GM12878 (cell line): ENCODE data around the gene CD86. TPM values are rescaled to one million over a fixed set of nuclear protein-coding genes. Genes with fewer than 3 reads are reported as not detected.

Source experiments
- ATAC-seq: fragments of 200-7000 bp; cut with Tn5 transposase; 3 replicates; pipeline ENCODE4 v1.9.1; 2020; ENCODE audit warnings: mild to moderate bottlenecking, moderate library complexity
- BruUV-seq: library from RNA; stranded (reverse); fragments of 400-500 nt; replicated peaks from 2 replicates; lab custom pipeline; 2021; lab: Mats Ljungman, UMichigan
- CTCF ChIA-PET: fragments of 300-600 bp; sonication (Branson Sonifier 250); formaldehyde crosslinking; extraction: SDS; loops from one replicate; lab custom pipeline; 2021; ENCODE audit warnings: inconsistent platforms; lab: Yijun Ruan, JAX
- POLR2A ChIA-PET: fragments of 350-600 bp; formaldehyde crosslinking; extraction: SDS; loops from one replicate; lab custom pipeline; 2021; ENCODE audit warnings: inconsistent platforms; lab: Charles Lee
- RAD21 ChIA-PET: fragments of 300-600 bp; sonication (Branson Sonifier 250); formaldehyde crosslinking; loops from one replicate; lab custom pipeline; 2023; ENCODE audit warnings: antibody characterized with exemption; ENCODE audit not compliant: unreplicated experiment; lab: Charles Lee
- SMC1A ChIA-PET: fragments of 300-600 bp; sonication (Branson Sonifier 250); formaldehyde crosslinking; loops from one replicate; lab custom pipeline; 2023; ENCODE audit not compliant: unreplicated experiment, uncharacterized antibody; lab: Charles Lee
- DNase-seq: peaks from one replicate; pipeline ENCODE4 v3.0.0-alpha.2; 2011; ENCODE audit warnings: low read depth, low spot score
- FAIRE-seq: peaks from 3 replicates; lab custom pipeline; 2011; peaks lifted over from hg19 to GRCh38; lab: Jason Lieb, UNC
- H2AFZ ChIP-seq: 2 replicates; pipeline ENCODE4 v1.6.0; 2011; ENCODE audit warnings: low read depth, low read length, control low read depth; ENCODE audit not compliant: control insufficient read depth
- H3K27ac ChIP-seq: 2 replicates; pipeline ENCODE4 v1.5.1; 2011; ENCODE audit warnings: control low read depth; ENCODE audit not compliant: control insufficient read depth, insufficient read depth
- H3K27me3 ChIP-seq, 2 experiments: replicated peaks in 1 of 2; 2 replicates each; pipeline versions ENCODE4 v1.6.0 to v1.6.1; 2011; ENCODE audit warnings: low read length in 1 of 2; ENCODE audit not compliant: control insufficient read depth in 2 of 2, insufficient read depth in 2 of 2
- H3K36me3 ChIP-seq, 2 experiments: 2 replicates each; pipeline ENCODE4 v1.5.1; 2011; ENCODE audit warnings: low read length in 1 of 2; ENCODE audit not compliant: control insufficient read depth in 2 of 2, insufficient read depth in 2 of 2
- H3K4me1 ChIP-seq: 2 replicates; pipeline ENCODE4 v1.6.1; 2011; ENCODE audit warnings: mild to moderate bottlenecking, low read length, moderate library complexity, mixed read lengths; ENCODE audit not compliant: control insufficient read depth, insufficient read depth
- H3K4me2 ChIP-seq: 2 replicates; pipeline ENCODE4 v1.6.0; 2011; ENCODE audit warnings: control low read depth; ENCODE audit not compliant: control insufficient read depth, insufficient read depth
- H3K4me3 ChIP-seq: fragments of 200-600 bp; sonication (generic); 2 replicates; pipeline ENCODE4 v1.5.1; 2016
- H3K79me2 ChIP-seq: 2 replicates; pipeline ENCODE4 v1.6.0; 2011; ENCODE audit warnings: low read length; ENCODE audit not compliant: control insufficient read depth, insufficient read depth
- H3K9ac ChIP-seq: 2 replicates; pipeline ENCODE4 v1.8.0; 2011; ENCODE audit warnings: low read length, control low read depth, mixed read lengths; ENCODE audit not compliant: control insufficient read depth, insufficient read depth
- H3K9me3 ChIP-seq: replicated peaks from 3 replicates; pipeline ENCODE4 v1.5.1; 2011; ENCODE audit warnings: mild to moderate bottlenecking, low read length; ENCODE audit not compliant: control insufficient read depth, insufficient read depth
- H4K20me1 ChIP-seq: 2 replicates; pipeline ENCODE4 v1.6.0; 2011; ENCODE audit not compliant: control insufficient read depth, insufficient read depth
- BHLHE40 ChIP-seq, 2 experiments: fragments of 450-650 bp in 1 of 2; IDR thresholded peaks; 2 replicates each; pipeline ENCODE4 v1.6.1; 2011 to 2017; ENCODE audit warnings: low read depth in 2 of 2, borderline replicate concordance in 1 of 2, improper control_type of control experiment in 1 of 2, low read length in 1 of 2, mild to moderate bottlenecking in 1 of 2
- BRCA1 ChIP-seq: IDR thresholded peaks from 2 replicates; pipeline ENCODE4 v1.6.1; 2011; ENCODE audit warnings: low read depth, low read length, improper control_type of control experiment
- CBX3 ChIP-seq: fragments of 200-600 bp; sonication (generic); IDR thresholded peaks from 2 replicates; pipeline ENCODE4 v1.6.1; 2016; ENCODE audit warnings: low read depth, borderline replicate concordance
- EZH2 ChIP-seq: IDR thresholded peaks from 2 replicates; pipeline ENCODE4 v1.6.1; 2012; ENCODE audit warnings: low read depth, mild to moderate bottlenecking, control low read depth, inconsistent platforms, low read length, borderline replicate concordance; ENCODE audit not compliant: control insufficient read depth
- FOS ChIP-seq: IDR thresholded peaks from 3 replicates; pipeline ENCODE4 v1.6.1; 2011; ENCODE audit warnings: borderline replicate concordance; ENCODE audit not compliant: insufficient read length; ENCODE audit errors: extremely low read depth
- JUNB ChIP-seq: IDR thresholded peaks from 2 replicates; pipeline ENCODE4 v1.6.1; 2016; ENCODE audit warnings: antibody characterized with exemption, mild to moderate bottlenecking
- KAT2A ChIP-seq: conservative IDR thresholded peaks from 2 replicates; pipeline ENCODE4 v1.6.1; 2011; ENCODE audit warnings: low read depth, low read length; ENCODE audit not compliant: control insufficient read depth
- MTA2 ChIP-seq: fragments of 450-650 bp; IDR thresholded peaks from 2 replicates; pipeline ENCODE4 v1.6.1; 2016; ENCODE audit warnings: low read depth, mild to moderate bottlenecking, moderate library complexity
- MYB ChIP-seq: fragments of 150-350 bp; IDR thresholded peaks from 2 replicates; pipeline ENCODE4 v1.6.1; 2014; ENCODE audit warnings: mild to moderate bottlenecking, low read depth, low read length, borderline replicate concordance
- MYC ChIP-seq: IDR thresholded peaks from 2 replicates; pipeline ENCODE4 v1.6.1; 2011; ENCODE audit warnings: mild to moderate bottlenecking, low read length, moderate library complexity, inconsistent platforms; ENCODE audit not compliant: insufficient read depth, insufficient replicate concordance, insufficient read length, severe bottlenecking
- NKRF ChIP-seq: fragments of 450-650 bp; conservative IDR thresholded peaks from 2 replicates; pipeline ENCODE4 v1.6.1; 2017; ENCODE audit warnings: mild to moderate bottlenecking, moderate library complexity
- TCF7 ChIP-seq: IDR thresholded peaks from 2 replicates; pipeline ENCODE4 v1.6.1; 2014; ENCODE audit warnings: antibody characterized with exemption, borderline replicate concordance
- ZSCAN29 ChIP-seq: fragments of 450-650 bp; IDR thresholded peaks from 2 replicates; pipeline ENCODE4 v1.6.1; 2017; ENCODE audit warnings: mild to moderate bottlenecking, moderate library complexity
- WGBS: methylation state at CpG from one replicate; pipeline ENCODE4 v1.1.6; 2016; ENCODE audit warnings: low lambda C conversion rate; ENCODE audit not compliant: insufficient replicate concordance, insufficient coverage; ENCODE audit errors: missing lambda C conversion rate; 5-methylcytosine and 5-hydroxymethylcytosine counted together
- in situ Hi-C: fragments of 300-500 bp; cut with MboI; formaldehyde crosslinking; loops from 9 replicates; pipeline ENCODE4 v1.14.3; 2018; ENCODE audit warnings: mixed read lengths
- intact Hi-C: fragments of 100-400 bp; cut with micrococcal nuclease; formaldehyde crosslinking; loops from one replicate; pipeline ENCODE4 v1.14.2; 2022; ENCODE audit not compliant: unreplicated experiment
- polyA plus RNA-seq, 11 experiments: library from polyadenylated mRNA; depleted of rRNA in 4 of 11; unstranded in 6 of 11; stranded (reverse) in 5 of 11; fragments of >200 nt; fragmentation: Nextera tagmentation in 4 of 11; fragmentation: Illumina TruSeq in 1 of 11; extraction: Ambion mirVana in 4 of 11; extraction: Trizol in 1 of 11; gene quantifications; 1 replicate in 1 of 11; 2 replicates in 10 of 11; pipeline versions ENCODE4 v1.2.1 to v1.2.3, GENCODE V29; 2011 to 2016; ENCODE audit warnings: inconsistent platforms in 2 of 11, missing spikeins in 2 of 11, low read depth in 1 of 11
- total RNA-seq, 4 experiments: library from RNA; depleted of rRNA in 3 of 4; stranded (reverse); fragments of >200 nt in 3 of 4; fragmentation: Illumina TruSeq in 1 of 4; extraction: Trizol in 1 of 4; gene quantifications; 2 replicates each; pipeline versions ENCODE4 v1.2.1 to v1.2.3, GENCODE V29; 2013 to 2021

The CD86 gene
- total and polyA plus RNA-seq, 10 of the 15 experiments (the other 5 are each of a cell fraction or from before 2014, with no cell fraction given), result 40.9 to 100 (median 55.5) TPM

GRCh38 chr3:122094693-122095092 is 39.5 kb downstream of the CD86 start:
- Histone ChIP-seq H3K9me3 (no peaks in the 10 kb centered on the region; the same call in 2 of the 3 replicates), H3K4me3 (peak overlapping the region; percentile 11; the same call in 1 of the 2 replicates), H3K36me3 (no peaks in the 10 kb centered on the region), H3K79me2 (peaks cover 17% of the 10 kb centered on the region), H3K4me1 (peaks cover 77% of the 10 kb centered on the region), H3K9ac (peak overlapping the region; percentile 25), H2AFZ (no peak overlapping the region), H3K27me3 (no peaks in the 10 kb centered on the region), H3K27ac (peak overlapping the region; percentile 85), H3K4me2 (peak overlapping the region; percentile 68)
- intact Hi-C loops, result loop anchor here (2.0 to 10.0 kb wide), 2 partner anchors 14 to 430 kb away; partner anchors contain the start of gene HCLS1
- in situ Hi-C loops, result loop anchor here (5.0 kb wide), 1 partner anchor 547 kb away; the partner anchor contains the start of gene POLQ
- RAD21 ChIA-PET, result interaction anchor here (0.6 to 16.0 kb wide), 26 partner anchors 6 to 547 kb away, joined by 3 to 426 read pairs (median 5); no protein-coding TSS in a partner anchor
- 43% methylated on average over 2 of the region's 2 CpGs for WGBS
- DNase-seq, result no peak
- POLR2A ChIA-PET, result interaction anchor here (0.6 to 9.9 kb wide), 12 partner anchors 9 to 263 kb away, joined by 3 to 165 read pairs (median 4); no protein-coding TSS in a partner anchor
- ATAC-seq, result no peak
- CTCF ChIA-PET, result interaction anchor here (0.6 to 10.5 kb wide), 19 partner anchors 8 to 548 kb away, joined by 3 to 114 read pairs (median 4); partner anchors contain the start of gene POLQ
- SMC1A ChIA-PET, result interaction anchor here (0.8 to 33.7 kb wide), 24 partner anchors 9 to 548 kb away, joined by 3 to 882 read pairs (median 4); partner anchors contain the start of genes ILDR1 and SLC15A2
- BruUV-seq, result no TSS peak
- no peak for TF ChIP-seq EZH2
- TF ChIP-seq BHLHE40 (IDR thresholded peaks at IDR 0.05; ENCODE audit: borderline replicate concordance in 1 of 2, low read depth in 2 of 2, low read length in 1 of 2), result no peak
- TF ChIP-seq KAT2A, result no peak
- no peak for TF ChIP-seq TCF7
- no peak for TF ChIP-seq BRCA1
- TF ChIP-seq FOS, result no peak
- TF ChIP-seq MYB, result no peak
- no peak for TF ChIP-seq NKRF
- no peak for TF ChIP-seq ZSCAN29
- no peak for TF ChIP-seq JUNB
- TF ChIP-seq CBX3, result no peak
- TF ChIP-seq MTA2, result no peak
- TF ChIP-seq MYC, result no peak
- TF ChIP-seq, all 136 proteins: peak for 0
- FAIRE-seq, result no peak
- H4K20me1 ChIP-seq, result no peaks in the 10 kb centered on the region
